GM12891 (cell line): Measurements from ENCODE around the gene ABHD17C.

Experiments
- PAX5 ChIP-seq: IDR thresholded peaks from 2 replicates; pipeline ENCODE4 v1.6.1; 2011; ENCODE audit warnings: low read length, moderate library complexity, mild to moderate bottlenecking; ENCODE audit not compliant: insufficient read depth, severe bottlenecking
- POLR2A ChIP-seq: IDR thresholded peaks from 2 replicates; pipeline ENCODE4 v1.6.1; 2011; ENCODE audit warnings: low read depth, low read length, control low read depth
- POLR2AphosphoS5 ChIP-seq: IDR thresholded peaks from 2 replicates; pipeline ENCODE4 v1.6.1; 2011; ENCODE audit warnings: low read depth, low read length, control low read depth
- POU2F2 ChIP-seq: IDR thresholded peaks from 2 replicates; pipeline ENCODE4 v1.6.1; 2011; ENCODE audit warnings: low read depth, mild to moderate bottlenecking, control low read depth, low read length, moderate library complexity
- SPI1 ChIP-seq: IDR thresholded peaks from 2 replicates; pipeline ENCODE4 v1.6.1; 2011; ENCODE audit warnings: low read depth, low read length, control low read depth
- TAF1 ChIP-seq: IDR thresholded peaks from 2 replicates; pipeline ENCODE4 v1.6.1; 2011; ENCODE audit warnings: low read depth, low read length, control low read depth

GRCh38 chr15:80775338-80775737 is 80.2 kb downstream of the ABHD17C start:
- TF ChIP-seq POLR2A (no peak), POLR2AphosphoS5 (no peak), TAF1 (no peak), SPI1 (no peak), POU2F2 (no peak), PAX5 (no peak)
